Cardiac septum (tissue), 1 donor: Measurements from ENCODE around the gene FBXW9. TPM values are rescaled to one million over a fixed set of nuclear protein-coding genes. Genes with fewer than 3 reads are reported as not detected.
"Not testable (repeated sequence)": the region's sequence is repeated elsewhere in the genome, so short reads cannot be mapped to it uniquely, and the experiment has no call there.

Experiments
- DNase-seq: peaks from one replicate; pipeline ENCODE4 v3.0.0-alpha.2; 2020; ENCODE audit warnings: low spot score
- intact Hi-C: fragments of 100-400 bp; cut with DNase I; formaldehyde crosslinking; loops from one replicate; pipeline ENCODE4 v1.14.0; 2022
- total RNA-seq: library from RNA; stranded (reverse); fragmentation: NEBNext Ultra II Directional; extraction: Animal tissue kit (Norgen Biotek cat#: 25700); gene quantifications from one replicate; pipeline ENCODE4 v1.2.1, GENCODE V29; 2021
- donor health status: DM: no; HTN: no; CAD: no.

FBXW9 gene
- total RNA-seq, 1 donor from 2014 or later: 2.2 TPM

GRCh38 chr19:12720851-12721655 lies 24.6 kb upstream of the FBXW9 start:
- DNase-seq: no peak
- intact Hi-C loops: loop anchor here (5.0 kb wide), 2 partner anchors 41 to 76 kb away; no protein-coding TSS in a partner anchor

GRCh38 chr19:12720296-12720695 lies 23.9 kb upstream of the FBXW9 start:
- DNase-seq: no peak
- intact Hi-C loops: loop anchor here (5.0 kb wide), 2 partner anchors 42 to 77 kb away; no protein-coding TSS in a partner anchor

- intact Hi-C loops: no loop called here
- no peak for DNase-seq
Observed at GRCh38 chr19:12715929-12716328, 19.5 kb upstream of the FBXW9 start.

GRCh38 chr19:12715102-12715501 lies 18.7 kb upstream of the FBXW9 start:
- no peak for DNase-seq
- intact Hi-C loops: no loop called here

GRCh38 chr19:12713304-12713703 lies 16.9 kb upstream of the FBXW9 start:
- intact Hi-C loops, DNase-seq: not testable (repeated sequence)

GRCh38 chr19:12712077-12712476 lies 15.6 kb upstream of the FBXW9 start:
- intact Hi-C loops, DNase-seq: not testable (repeated sequence)

- intact Hi-C loops: no loop called here
- no peak for DNase-seq
Observed at GRCh38 chr19:12711187-12711586, 14.8 kb upstream of the FBXW9 start.

GRCh38 chr19:12708641-12709040 lies 12.2 kb upstream of the FBXW9 start:
- intact Hi-C loops: no loop called here
- DNase-seq: no peak

- no peak for DNase-seq
- intact Hi-C loops: no loop called here
Observed at GRCh38 chr19:12706332-12706718, 9.9 kb upstream of the FBXW9 start.

- intact Hi-C loops: no loop called here
Observed at GRCh38 chr19:12705654-12706331, 9.4 kb upstream of the FBXW9 start.

GRCh38 chr19:12705169-12705568 lies 8.7 kb upstream of the FBXW9 start:
- intact Hi-C loops: no loop called here
- no peak for DNase-seq

More at GRCh38 chr19:12705654-12706331, 9.4 kb upstream of the FBXW9 start:
- no peak for DNase-seq

GRCh38 chr19:12703046-12703445 lies 6.6 kb upstream of the FBXW9 start:
- intact Hi-C loops: no loop called here
- DNase-seq: no peak

- intact Hi-C loops: no loop called here
- no peak for DNase-seq
Observed at GRCh38 chr19:12701596-12702282, 5.3 kb upstream of the FBXW9 start.

GRCh38 chr19:12698138-12698537 lies 1.7 kb upstream of the FBXW9 start:
- DNase-seq: no peak
- intact Hi-C loops: no loop called here

- intact Hi-C loops, DNase-seq: not testable (repeated sequence)
Observed at GRCh38 chr19:12697425-12697824, 994 bp upstream of the FBXW9 start.

- intact Hi-C loops: no loop called here
- DNase-seq: no peak
Observed at GRCh38 chr19:12695997-12696365, 450 bp downstream of the FBXW9 start.

- DNase-seq: no peak
- intact Hi-C loops: no loop called here
Observed at GRCh38 chr19:12695514-12695913, 917 bp downstream of the FBXW9 start.

- DNase-seq: no peak
- intact Hi-C loops: no loop called here
Observed at GRCh38 chr19:12695096-12695495, 1.3 kb downstream of the FBXW9 start.

- DNase-seq: no peak
- intact Hi-C loops: no loop called here
Observed at GRCh38 chr19:12694641-12695040, 1.8 kb downstream of the FBXW9 start.

- intact Hi-C loops: no loop called here
- DNase-seq: no peak
Observed at GRCh38 chr19:12692960-12693359, 3.5 kb downstream of the FBXW9 start.
